Left lung (tissue), 10 donors: ENCODE results near the gene SNF8. TPM values are rescaled to one million over a fixed set of nuclear protein-coding genes. Genes with fewer than 3 reads are reported as not detected.

Source experiments
- ATAC-seq: fragments of 200-7000 bp; cut with Tn5 transposase; one replicate; pipeline ENCODE4 v1.9.1; 2020; ENCODE audit warnings: moderate library complexity
- DNase-seq, 4 donors: peaks; one replicate each; pipeline ENCODE4 v3.0.0-alpha.2; 2013 to 2020
- H3K27ac ChIP-seq, 2 donors: fragments of 200-600 bp; sonication (generic) in 1 of 2; one replicate each; pipeline versions ENCODE4 v1.5.0 to v1.8.0; 2020 to 2021
- H3K27me3 ChIP-seq, 2 donors: fragments of 200-600 bp; sonication (generic) in 1 of 2; one replicate each; pipeline versions ENCODE4 v1.5.0 to v1.8.0; 2020 to 2021
- H3K36me3 ChIP-seq, 2 donors: fragments of 200-600 bp; sonication (generic) in 1 of 2; one replicate each; pipeline versions ENCODE4 v1.5.0 to v1.8.0; 2020 to 2021
- H3K4me1 ChIP-seq, 2 donors: fragments of 200-600 bp; one replicate each; pipeline ENCODE4 v1.8.0; 2021
- H3K4me3 ChIP-seq, 2 donors: fragments of 200-600 bp; sonication (generic) in 1 of 2; one replicate each; pipeline versions ENCODE4 v1.5.0 to v1.8.0; 2020 to 2021; ENCODE audit warnings: mild to moderate bottlenecking in 1 of 2
- H3K9me3 ChIP-seq, 2 donors: fragments of 200-600 bp; sonication (generic) in 1 of 2; one replicate each; pipeline versions ENCODE4 v1.5.0 to v1.8.0; 2020 to 2021
- CTCF ChIP-seq, 2 donors: fragments of 200-600 bp; sonication (generic) in 1 of 2; IDR thresholded peaks; one replicate each; pipeline versions ENCODE4 v1.5.0 to v1.8.0; 2021; ENCODE audit warnings: antibody characterized with exemption in 2 of 2
- intact Hi-C, 2 donors: fragments of 100-400 bp; cut with DNase I; formaldehyde crosslinking; loops; one replicate each; pipeline versions ENCODE4 v1.11.2 to v1.14.2; 2022
- polyA plus RNA-seq, 6 donors: library from polyadenylated mRNA; unstranded; fragments of 120-200 nt; gene quantifications; one replicate each; pipeline ENCODE4 v1.2.1, GENCODE V29; 2013; ENCODE audit not compliant: insufficient read length in 6 of 6
- total RNA-seq, 2 donors: library from RNA; stranded (reverse); fragmentation: NEBNext Ultra II Directional; extraction: Animal tissue kit (Norgen Biotek cat#: 25700); gene quantifications; one replicate each; pipeline ENCODE4 v1.2.1, GENCODE V29; 2021
- donor health status: DM: no; HTN: yes; CAD: no.
- donor health status: DM: no; HTN: no; CAD: no.

SNF8 gene
- total and polyA plus RNA-seq, 8 donors = 80.7 to 109 (median 89.2) TPM

- ATAC-seq = no peak
- H3K4me1 ChIP-seq = no peaks in the 10 kb centered on the region
- no peak for DNase-seq
- TF ChIP-seq CTCF (IDR thresholded peaks at IDR 0.05) = no peak
- peaks cover 0 to 100% of the 10 kb centered on the region in 2 donors for H3K36me3 ChIP-seq
- no peaks in the 10 kb centered on the region for H3K27me3 ChIP-seq
- no peak overlapping the region for H3K27ac ChIP-seq
- intact Hi-C loops = no loop called here
- no peak overlapping the region for H3K4me3 ChIP-seq
- no peaks in the 10 kb centered on the region for H3K9me3 ChIP-seq
These were observed 19.2 kb downstream of the SNF8 start for GRCh38 chr17:48925251-48925990.

GRCh38 chr17:48915459-48916282, 29.0 kb downstream of the SNF8 start:
- DNase-seq = peak in 1 of 4 donors; percentile 34
- H3K27me3 ChIP-seq = no peaks in the 10 kb centered on the region
- peak overlapping the region in 1 of 2 donors; percentile 66 for H3K27ac ChIP-seq
- peak; percentile 90 for ATAC-seq
- H3K4me1 ChIP-seq = peaks cover 0 to 57% of the 10 kb centered on the region in 2 donors
- H3K36me3 ChIP-seq = peaks cover 4 to 90% of the 10 kb centered on the region in 2 donors
- TF ChIP-seq CTCF (IDR thresholded peaks at IDR 0.05) = no peak
- intact Hi-C loops = no loop called here
- no peaks in the 10 kb centered on the region for H3K9me3 ChIP-seq
- no peak overlapping the region for H3K4me3 ChIP-seq

- TF ChIP-seq CTCF (IDR thresholded peaks at IDR 0.05) = no peak
- Histone ChIP-seq H3K4me3 (no peak overlapping the region), H3K9me3 (no peaks in the 10 kb centered on the region), H3K4me1 (peaks cover 15 to 78% of the 10 kb centered on the region in 2 donors), H3K27me3 (no peaks in the 10 kb centered on the region), H3K36me3 (peaks cover 0 to 58% of the 10 kb centered on the region in 2 donors), H3K27ac (no peak overlapping the region)
- ATAC-seq (no peak), DNase-seq (no peak)
- intact Hi-C loops = no loop called here
These were observed 32.2 kb downstream of the SNF8 start for GRCh38 chr17:48912476-48912875.

- peak overlapping the region in 1 of 2 donors; percentile 70 for H3K4me3 ChIP-seq
- intact Hi-C loops = no loop called here
- peaks cover 0 to 42% of the 10 kb centered on the region in 2 donors for H3K36me3 ChIP-seq
- no peak overlapping the region for H3K27ac ChIP-seq
- peaks cover 16 to 65% of the 10 kb centered on the region in 2 donors for H3K4me1 ChIP-seq
- no peak for TF ChIP-seq CTCF (IDR thresholded peaks at IDR 0.05)
- no peaks in the 10 kb centered on the region for H3K27me3 ChIP-seq
- DNase-seq (no peak), ATAC-seq (no peak)
- H3K9me3 ChIP-seq = no peaks in the 10 kb centered on the region
These were observed 34.3 kb downstream of the SNF8 start for GRCh38 chr17:48910370-48910769.

GRCh38 chr17:48909783-48910182, 34.9 kb downstream of the SNF8 start:
- intact Hi-C loops = no loop called here
- Histone ChIP-seq H3K4me1 (peaks cover 16 to 59% of the 10 kb centered on the region in 2 donors), H3K27ac (peak overlapping the region in 1 of 2 donors; percentile 93), H3K4me3 (peak overlapping the region; percentile 65 to 70), H3K9me3 (no peaks in the 10 kb centered on the region), H3K27me3 (no peaks in the 10 kb centered on the region), H3K36me3 (peaks cover 0 to 37% of the 10 kb centered on the region in 2 donors)
- no peak for DNase-seq
- no peak for ATAC-seq
- no peak for TF ChIP-seq CTCF (IDR thresholded peaks at IDR 0.05)
